HepG2 (cell line): Measurements from ENCODE around the gene SH2D3A. TPM values are rescaled to one million over a fixed set of nuclear protein-coding genes. Genes with fewer than 3 reads are reported as not detected.

Experiments used
- FOXC1 ChIP-seq: sonication (generic); formaldehyde crosslinking; IDR thresholded peaks from 2 replicates; pipeline ENCODE4 v1.8.0; 2022; ENCODE audit warnings: mild to moderate bottlenecking, missing genetic modification reagents, borderline replicate concordance
- MAZ ChIP-seq, 2 experiments: sonication (generic) in 1 of 2; formaldehyde crosslinking in 1 of 2; IDR thresholded peaks; 2 replicates each; pipeline versions ENCODE4 v1.5.0 to v1.6.1; 2012 to 2020; ENCODE audit warnings: low read depth in 2 of 2, mild to moderate bottlenecking in 2 of 2, borderline replicate concordance in 1 of 2, improper control_type of control experiment in 1 of 2, low read length in 1 of 2, missing genetic modification reagents in 1 of 2, moderate library complexity in 1 of 2
- NFKB2 ChIP-seq: sonication (generic); formaldehyde crosslinking; IDR thresholded peaks from 2 replicates; pipeline ENCODE4 v1.4.0; 2020; ENCODE audit warnings: missing genetic modification reagents, borderline replicate concordance
- RBM39 ChIP-seq: fragments of 200-400 bp; formaldehyde crosslinking; IDR thresholded peaks from one replicate; pipeline ENCODE4 v1.6.1; 2018; ENCODE audit warnings: antibody characterized with exemption, mild to moderate bottlenecking, low read depth, low read length; ENCODE audit not compliant: poor library complexity, severe bottlenecking
- ZNF776 ChIP-seq: sonication (generic); formaldehyde crosslinking; IDR thresholded peaks from 2 replicates; pipeline ENCODE4 v1.4.0; 2020; ENCODE audit warnings: mild to moderate bottlenecking, missing genetic modification reagents
- ZNF850 ChIP-seq: sonication (generic); formaldehyde crosslinking; conservative IDR thresholded peaks from 2 replicates; pipeline ENCODE4 v1.9.0; 2021; ENCODE audit warnings: mild to moderate bottlenecking, missing genetic modification reagents
- polyA plus RNA-seq, 8 experiments: library from polyadenylated mRNA; depleted of rRNA in 3 of 8; stranded (reverse) in 7 of 8; unstranded in 1 of 8; fragments of >200 nt; fragmentation: Illumina TruSeq in 4 of 8; extraction: Trizol in 4 of 8; gene quantifications; 2 replicates each; pipeline versions ENCODE4 v1.2.1 to v1.2.3, GENCODE V29; 2011 to 2016; ENCODE audit warnings: low read depth in 4 of 8, missing spikeins in 1 of 8, mixed read lengths in 1 of 8; ENCODE audit not compliant: insufficient read depth in 1 of 8
- total RNA-seq, 5 experiments: library from RNA; depleted of rRNA; stranded (reverse); fragments of >200 nt; fragmentation: Illumina TruSeq; extraction: Trizol; gene quantifications; 2 replicates each; pipeline ENCODE4 v1.2.3, GENCODE V29; 2016; ENCODE audit warnings: low read depth in 1 of 5
- TF ChIP-seq, protein P1 (sequence below): sonication (generic); formaldehyde crosslinking; IDR thresholded peaks from 2 replicates; pipeline ENCODE4 v1.4.0; 2020; ENCODE audit warnings: missing genetic modification reagents, borderline replicate concordance
- TF ChIP-seq, protein P2 (sequence below): sonication (generic); formaldehyde crosslinking; IDR thresholded peaks from 2 replicates; pipeline ENCODE4 v1.4.0; 2020; ENCODE audit warnings: missing genetic modification reagents
- TF ChIP-seq, protein P3 (sequence below): sonication (generic); formaldehyde crosslinking; IDR thresholded peaks from 2 replicates; pipeline ENCODE4 v1.5.1; 2020; ENCODE audit warnings: missing genetic modification reagents, mild to moderate bottlenecking, borderline replicate concordance
- TF ChIP-seq, protein P4 (sequence below): sonication (generic); formaldehyde crosslinking; IDR thresholded peaks from 2 replicates; pipeline ENCODE4 v1.8.1; 2023; ENCODE audit warnings: missing genetic modification reagents, inconsistent platforms, borderline replicate concordance
- TF ChIP-seq, protein P5 (sequence below): sonication (generic); formaldehyde crosslinking; IDR thresholded peaks from 2 replicates; pipeline ENCODE4 v1.4.0; 2020; ENCODE audit warnings: mild to moderate bottlenecking, missing genetic modification reagents, borderline replicate concordance
- TF ChIP-seq, protein P6 (sequence below): IDR thresholded peaks from 2 replicates; pipeline ENCODE4 v1.6.1; 2016; ENCODE audit warnings: mild to moderate bottlenecking
- TF ChIP-seq, protein P7 (sequence below): sonication (generic); formaldehyde crosslinking; IDR thresholded peaks from 2 replicates; pipeline ENCODE4 v1.4.0; 2020; ENCODE audit warnings: mild to moderate bottlenecking, missing genetic modification reagents
- TF ChIP-seq, protein P8 (sequence below): sonication (generic); formaldehyde crosslinking; IDR thresholded peaks from 2 replicates; pipeline ENCODE4 v1.8.0; 2022; ENCODE audit warnings: missing genetic modification reagents, low read depth, mild to moderate bottlenecking, borderline replicate concordance

The SH2D3A gene
- total and polyA plus RNA-seq, 2 of the 13 experiments (the other 11 are each of a cell fraction or from before 2014, with no cell fraction given): 1.0 to 2.2 TPM

DNA sequence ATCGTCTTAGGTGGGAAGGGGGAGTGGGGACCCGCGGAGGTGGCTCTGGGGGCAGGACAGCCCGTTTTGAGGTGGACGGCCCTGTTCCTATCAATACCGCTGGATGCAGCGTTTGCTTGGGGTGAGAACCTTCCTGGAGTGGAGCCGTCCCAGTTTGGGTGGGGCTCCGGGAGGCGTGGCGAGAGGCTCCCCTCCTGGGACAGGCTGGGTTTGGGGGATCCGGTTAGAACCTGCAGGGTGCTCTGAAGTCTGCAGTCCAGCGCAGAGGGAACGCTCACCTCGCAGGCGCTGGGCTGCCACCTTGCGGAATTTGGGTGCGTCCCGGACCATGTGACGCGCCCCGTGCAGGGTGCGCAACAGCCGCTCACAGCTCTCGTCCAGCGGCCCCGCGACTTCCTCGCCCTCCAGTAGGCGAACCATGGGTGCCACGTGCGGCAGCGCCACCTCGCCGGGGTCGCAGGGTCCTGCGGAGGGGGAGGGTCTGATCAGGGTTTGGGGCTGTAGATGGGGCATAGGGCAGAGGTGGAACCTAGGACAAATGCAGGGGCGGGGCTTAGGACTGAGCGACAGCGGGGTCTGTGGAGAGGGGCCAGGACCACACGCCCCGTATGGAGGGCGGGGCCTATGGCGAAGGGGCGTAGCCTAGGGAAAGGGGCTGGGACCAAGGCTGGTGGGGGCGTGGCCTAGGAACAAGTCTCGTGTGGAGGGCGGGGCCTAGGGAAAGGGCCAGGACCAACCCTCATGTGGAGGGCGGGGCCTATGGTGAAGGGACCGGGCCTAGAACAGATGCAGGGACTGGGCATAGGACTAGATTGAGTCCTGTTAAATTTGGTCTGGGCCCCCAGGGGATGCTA lies 13.8 kb downstream of the SH2D3A start (continued):
- TF ChIP-seq, protein P1, sequence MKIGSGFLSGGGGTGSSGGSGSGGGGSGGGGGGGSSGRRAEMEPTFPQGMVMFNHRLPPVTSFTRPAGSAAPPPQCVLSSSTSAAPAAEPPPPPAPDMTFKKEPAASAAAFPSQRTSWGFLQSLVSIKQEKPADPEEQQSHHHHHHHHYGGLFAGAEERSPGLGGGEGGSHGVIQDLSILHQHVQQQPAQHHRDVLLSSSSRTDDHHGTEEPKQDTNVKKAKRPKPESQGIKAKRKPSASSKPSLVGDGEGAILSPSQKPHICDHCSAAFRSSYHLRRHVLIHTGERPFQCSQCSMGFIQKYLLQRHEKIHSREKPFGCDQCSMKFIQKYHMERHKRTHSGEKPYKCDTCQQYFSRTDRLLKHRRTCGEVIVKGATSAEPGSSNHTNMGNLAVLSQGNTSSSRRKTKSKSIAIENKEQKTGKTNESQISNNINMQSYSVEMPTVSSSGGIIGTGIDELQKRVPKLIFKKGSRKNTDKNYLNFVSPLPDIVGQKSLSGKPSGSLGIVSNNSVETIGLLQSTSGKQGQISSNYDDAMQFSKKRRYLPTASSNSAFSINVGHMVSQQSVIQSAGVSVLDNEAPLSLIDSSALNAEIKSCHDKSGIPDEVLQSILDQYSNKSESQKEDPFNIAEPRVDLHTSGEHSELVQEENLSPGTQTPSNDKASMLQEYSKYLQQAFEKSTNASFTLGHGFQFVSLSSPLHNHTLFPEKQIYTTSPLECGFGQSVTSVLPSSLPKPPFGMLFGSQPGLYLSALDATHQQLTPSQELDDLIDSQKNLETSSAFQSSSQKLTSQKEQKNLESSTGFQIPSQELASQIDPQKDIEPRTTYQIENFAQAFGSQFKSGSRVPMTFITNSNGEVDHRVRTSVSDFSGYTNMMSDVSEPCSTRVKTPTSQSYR (CRISPR knock-in tag): peak; percentile 96
- TF ChIP-seq, protein P2, sequence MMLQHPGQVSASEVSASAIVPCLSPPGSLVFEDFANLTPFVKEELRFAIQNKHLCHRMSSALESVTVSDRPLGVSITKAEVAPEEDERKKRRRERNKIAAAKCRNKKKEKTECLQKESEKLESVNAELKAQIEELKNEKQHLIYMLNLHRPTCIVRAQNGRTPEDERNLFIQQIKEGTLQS (CRISPR knock-in tag): no peak
- TF ChIP-seq, protein P3, sequence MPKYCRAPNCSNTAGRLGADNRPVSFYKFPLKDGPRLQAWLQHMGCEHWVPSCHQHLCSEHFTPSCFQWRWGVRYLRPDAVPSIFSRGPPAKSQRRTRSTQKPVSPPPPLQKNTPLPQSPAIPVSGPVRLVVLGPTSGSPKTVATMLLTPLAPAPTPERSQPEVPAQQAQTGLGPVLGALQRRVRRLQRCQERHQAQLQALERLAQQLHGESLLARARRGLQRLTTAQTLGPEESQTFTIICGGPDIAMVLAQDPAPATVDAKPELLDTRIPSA: no peak
- TF ChIP-seq RBM39: no peak
- no peak for TF ChIP-seq ZNF850
- TF ChIP-seq, protein P4, sequence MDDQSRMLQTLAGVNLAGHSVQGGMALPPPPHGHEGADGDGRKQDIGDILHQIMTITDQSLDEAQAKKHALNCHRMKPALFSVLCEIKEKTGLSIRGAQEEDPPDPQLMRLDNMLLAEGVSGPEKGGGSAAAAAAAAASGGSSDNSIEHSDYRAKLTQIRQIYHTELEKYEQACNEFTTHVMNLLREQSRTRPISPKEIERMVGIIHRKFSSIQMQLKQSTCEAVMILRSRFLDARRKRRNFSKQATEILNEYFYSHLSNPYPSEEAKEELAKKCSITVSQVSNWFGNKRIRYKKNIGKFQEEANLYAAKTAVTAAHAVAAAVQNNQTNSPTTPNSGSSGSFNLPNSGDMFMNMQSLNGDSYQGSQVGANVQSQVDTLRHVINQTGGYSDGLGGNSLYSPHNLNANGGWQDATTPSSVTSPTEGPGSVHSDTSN: no peak
- TF ChIP-seq, protein P5, sequence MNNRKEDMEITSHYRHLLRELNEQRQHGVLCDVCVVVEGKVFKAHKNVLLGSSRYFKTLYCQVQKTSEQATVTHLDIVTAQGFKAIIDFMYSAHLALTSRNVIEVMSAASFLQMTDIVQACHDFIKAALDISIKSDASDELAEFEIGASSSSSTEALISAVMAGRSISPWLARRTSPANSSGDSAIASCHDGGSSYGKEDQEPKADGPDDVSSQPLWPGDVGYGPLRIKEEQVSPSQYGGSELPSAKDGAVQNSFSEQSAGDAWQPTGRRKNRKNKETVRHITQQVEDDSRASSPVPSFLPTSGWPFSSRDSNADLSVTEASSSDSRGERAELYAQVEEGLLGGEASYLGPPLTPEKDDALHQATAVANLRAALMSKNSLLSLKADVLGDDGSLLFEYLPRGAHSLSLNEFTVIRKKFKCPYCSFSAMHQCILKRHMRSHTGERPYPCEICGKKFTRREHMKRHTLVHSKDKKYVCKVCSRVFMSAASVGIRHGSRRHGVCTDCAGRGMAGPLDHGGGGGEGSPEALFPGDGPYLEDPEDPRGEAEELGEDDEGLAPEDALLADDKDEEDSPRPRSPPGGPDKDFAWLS (CRISPR knock-in tag): no peak
- TF ChIP-seq NFKB2 (CRISPR knock-in tag): peak; percentile 71; the same call in 1 of the 2 replicates
- TF ChIP-seq, protein P6, sequence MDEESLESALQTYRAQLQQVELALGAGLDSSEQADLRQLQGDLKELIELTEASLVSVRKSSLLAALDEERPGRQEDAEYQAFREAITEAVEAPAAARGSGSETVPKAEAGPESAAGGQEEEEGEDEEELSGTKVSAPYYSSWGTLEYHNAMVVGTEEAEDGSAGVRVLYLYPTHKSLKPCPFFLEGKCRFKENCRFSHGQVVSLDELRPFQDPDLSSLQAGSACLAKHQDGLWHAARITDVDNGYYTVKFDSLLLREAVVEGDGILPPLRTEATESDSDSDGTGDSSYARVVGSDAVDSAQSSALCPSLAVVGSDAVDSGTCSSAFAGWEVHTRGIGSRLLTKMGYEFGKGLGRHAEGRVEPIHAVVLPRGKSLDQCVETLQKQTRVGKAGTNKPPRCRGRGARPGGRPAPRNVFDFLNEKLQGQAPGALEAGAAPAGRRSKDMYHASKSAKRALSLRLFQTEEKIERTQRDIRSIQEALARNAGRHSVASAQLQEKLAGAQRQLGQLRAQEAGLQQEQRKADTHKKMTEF (CRISPR knock-in tag): peak; percentile 93
- peak; percentile 11; the same call in 1 of the 2 replicates for TF ChIP-seq MAZ (IDR thresholded peaks at IDR 0.05; ENCODE audit: borderline replicate concordance, low read depth, low read length)
- peak; percentile 87 for TF ChIP-seq MAZ (CRISPR knock-in tag; IDR thresholded peaks at IDR 0.05; ENCODE audit: low read depth)
- TF ChIP-seq ZNF776 (CRISPR knock-in tag): no peak
- TF ChIP-seq, protein P7, sequence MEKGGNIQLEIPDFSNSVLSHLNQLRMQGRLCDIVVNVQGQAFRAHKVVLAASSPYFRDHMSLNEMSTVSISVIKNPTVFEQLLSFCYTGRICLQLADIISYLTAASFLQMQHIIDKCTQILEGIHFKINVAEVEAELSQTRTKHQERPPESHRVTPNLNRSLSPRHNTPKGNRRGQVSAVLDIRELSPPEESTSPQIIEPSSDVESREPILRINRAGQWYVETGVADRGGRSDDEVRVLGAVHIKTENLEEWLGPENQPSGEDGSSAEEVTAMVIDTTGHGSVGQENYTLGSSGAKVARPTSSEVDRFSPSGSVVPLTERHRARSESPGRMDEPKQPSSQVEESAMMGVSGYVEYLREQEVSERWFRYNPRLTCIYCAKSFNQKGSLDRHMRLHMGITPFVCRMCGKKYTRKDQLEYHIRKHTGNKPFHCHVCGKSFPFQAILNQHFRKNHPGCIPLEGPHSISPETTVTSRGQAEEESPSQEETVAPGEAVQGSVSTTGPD (CRISPR knock-in tag): no peak
- 0 out of 2 replicates have a peak, but pooled peaks have one; percentile 24 for TF ChIP-seq FOXC1
- TF ChIP-seq, protein P8, sequence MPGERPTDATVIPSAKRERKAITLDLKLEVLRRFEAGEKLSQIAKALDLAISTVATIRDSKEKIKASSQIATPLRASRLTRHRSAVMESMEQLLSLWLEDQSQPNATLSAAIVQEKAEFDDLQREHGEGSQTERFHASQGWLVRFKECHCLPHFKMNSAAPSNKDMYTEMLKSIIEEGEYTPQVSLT (CRISPR knock-in tag): no peak
